Mesendoderm (in vitro differentiated cells): ENCODE data around the gene NELFA.

Source experiments
- DNase-seq: peaks from one replicate; pipeline ENCODE4 v3.0.0; 2013
- H2AK5ac ChIP-seq: 2 replicates; pipeline ENCODE4 v1.6.1; 2013; ENCODE audit warnings: low read length, inconsistent platforms
- H2BK120ac ChIP-seq: 2 replicates; pipeline ENCODE4 v1.6.1; 2013; ENCODE audit warnings: low read depth, mild to moderate bottlenecking, low read length, moderate library complexity, mixed read lengths
- H2BK15ac ChIP-seq: replicated peaks from 2 replicates; pipeline ENCODE4 v1.6.1; 2013; ENCODE audit warnings: low read depth, mild to moderate bottlenecking, moderate library complexity
- H2BK5ac ChIP-seq: 2 replicates; pipeline ENCODE4 v1.6.1; 2013; ENCODE audit warnings: low read length, inconsistent platforms
- H3K18ac ChIP-seq: 2 replicates; pipeline ENCODE4 v1.6.1; 2013; ENCODE audit warnings: mild to moderate bottlenecking, low read length, mixed read lengths
- H3K23ac ChIP-seq: one replicate; pipeline ENCODE4 v1.6.1; 2013; ENCODE audit warnings: low read length
- H3K27ac ChIP-seq: 2 replicates; pipeline ENCODE4 v1.5.1; 2013; ENCODE audit warnings: low read depth, mild to moderate bottlenecking, inconsistent platforms, low read length, moderate library complexity
- H3K27me3 ChIP-seq: 2 replicates; pipeline ENCODE4 v1.6.1; 2013; ENCODE audit warnings: low read length, control low read depth, mild to moderate bottlenecking, inconsistent platforms; ENCODE audit not compliant: insufficient read depth, poor library complexity
- H3K36me3 ChIP-seq: 2 replicates; pipeline ENCODE4 v1.6.1; 2013; ENCODE audit warnings: low read length, inconsistent platforms; ENCODE audit not compliant: control insufficient read depth, insufficient read depth
- H3K4ac ChIP-seq: one replicate; pipeline ENCODE4 v1.6.1; 2013; ENCODE audit warnings: low read depth, mild to moderate bottlenecking, low read length, moderate library complexity
- H3K4me1 ChIP-seq: 2 replicates; pipeline ENCODE4 v1.6.1; 2013; ENCODE audit warnings: low read depth, low read length, inconsistent platforms; ENCODE audit not compliant: control insufficient read depth
- H3K4me2 ChIP-seq: 2 replicates; pipeline ENCODE4 v1.6.1; 2013; ENCODE audit warnings: low read length
- H3K4me3 ChIP-seq: 2 replicates; pipeline ENCODE4 v1.5.1; 2013; ENCODE audit warnings: mild to moderate bottlenecking, low read length
- H3K56ac ChIP-seq: one replicate; pipeline ENCODE4 v1.6.1; 2013; ENCODE audit warnings: low read length
- H3K79me1 ChIP-seq: 2 replicates; pipeline ENCODE4 v1.6.1; 2013; ENCODE audit warnings: low read length, inconsistent platforms
- H3K79me2 ChIP-seq: 2 replicates; pipeline ENCODE4 v1.6.1; 2013; ENCODE audit warnings: mild to moderate bottlenecking, low read length; ENCODE audit not compliant: control insufficient read depth, insufficient read depth
- H3K9ac ChIP-seq: 2 replicates; pipeline ENCODE4 v1.6.1; 2013; ENCODE audit warnings: low read length, inconsistent platforms
- H4K5ac ChIP-seq: one replicate; pipeline ENCODE4 v1.6.1; 2013; ENCODE audit warnings: low read length
- H4K8ac ChIP-seq: one replicate; pipeline ENCODE4 v1.6.1; 2013; ENCODE audit warnings: low read depth, mild to moderate bottlenecking, control low read depth, low read length, moderate library complexity
- WGBS: extraction: QIAGEN DNeasy Blood & Tissue Kit; methylation state at CpG from one replicate; pipeline ENCODE4 v1.1.7; 2013; ENCODE audit warnings: low lambda C conversion rate, missing lambda C conversion rate; ENCODE audit not compliant: insufficient coverage; ENCODE audit errors: extremely low coverage; 5-methylcytosine and 5-hydroxymethylcytosine counted together

The NELFA gene

GRCh38 chr4:1971456-1972200, 37.1 kb downstream of the NELFA start:
- H4K8ac ChIP-seq, result no peak overlapping the region
- no peak overlapping the region for H3K4me2 ChIP-seq
- no peak overlapping the region for H3K27ac ChIP-seq
- H3K18ac ChIP-seq, result no peak overlapping the region
- H3K79me1 ChIP-seq, result peaks cover 4% of the 10 kb centered on the region
- H3K79me2 ChIP-seq, result no peaks in the 10 kb centered on the region
- no peak overlapping the region for H2AK5ac ChIP-seq
- no peaks in the 10 kb centered on the region for H3K27me3 ChIP-seq
- H3K23ac ChIP-seq, result no peak overlapping the region
- no peak overlapping the region for H3K56ac ChIP-seq
- no peak overlapping the region for H3K4ac ChIP-seq
- no peak for DNase-seq
- no peak overlapping the region for H2BK15ac ChIP-seq
- H3K9ac ChIP-seq, result no peak overlapping the region
- H3K36me3 ChIP-seq, result peaks cover 13% of the 10 kb centered on the region
- no CpG with 5 or more reads among the region's 16 CpGs for WGBS
- H4K5ac ChIP-seq, result no peak overlapping the region
- no peaks in the 10 kb centered on the region for H3K4me1 ChIP-seq
- no peak overlapping the region for H2BK120ac ChIP-seq
- no peak overlapping the region for H3K4me3 ChIP-seq
- H2BK5ac ChIP-seq, result no peak overlapping the region

- Histone ChIP-seq H2AK5ac (no peak overlapping the region), H2BK5ac (no peak overlapping the region), H3K27ac (no peak overlapping the region), H4K8ac (no peak overlapping the region), H3K9ac (no peak overlapping the region), H2BK120ac (no peak overlapping the region), H3K27me3 (no peaks in the 10 kb centered on the region), H3K36me3 (peaks cover 10% of the 10 kb centered on the region), H3K4me2 (no peak overlapping the region), H3K79me2 (no peaks in the 10 kb centered on the region), H3K18ac (no peak overlapping the region), H2BK15ac (no peak overlapping the region), H4K5ac (no peak overlapping the region), H3K79me1 (peaks cover 4% of the 10 kb centered on the region), H3K4me1 (no peaks in the 10 kb centered on the region), H3K23ac (no peak overlapping the region), H3K56ac (no peak overlapping the region), H3K4me3 (no peak overlapping the region), H3K4ac (no peak overlapping the region)
- no peak for DNase-seq
- no CpG with 5 or more reads among the region's 6 CpGs for WGBS
Measured at GRCh38 chr4:1970926-1971325, 37.8 kb downstream of the NELFA start.

GRCh38 chr4:1969928-1970723, 38.6 kb downstream of the NELFA start:
- Histone ChIP-seq H2BK120ac (no peak overlapping the region), H3K4me3 (no peak overlapping the region), H2AK5ac (no peak overlapping the region), H3K79me1 (peaks cover 4% of the 10 kb centered on the region), H3K4me2 (no peak overlapping the region), H3K79me2 (no peaks in the 10 kb centered on the region), H4K8ac (no peak overlapping the region), H3K23ac (no peak overlapping the region), H3K36me3 (peaks cover 10% of the 10 kb centered on the region), H4K5ac (no peak overlapping the region), H3K4me1 (no peaks in the 10 kb centered on the region), H2BK5ac (no peak overlapping the region), H3K9ac (no peak overlapping the region), H2BK15ac (no peak overlapping the region), H3K27me3 (no peaks in the 10 kb centered on the region), H3K27ac (no peak overlapping the region), H3K18ac (no peak overlapping the region), H3K4ac (no peak overlapping the region), H3K56ac (no peak overlapping the region)
- no CpG with 5 or more reads among the region's 17 CpGs for WGBS
- DNase-seq, result no peak

- no peak overlapping the region for H3K4me2 ChIP-seq
- peaks cover 7% of the 10 kb centered on the region for H3K36me3 ChIP-seq
- no peak overlapping the region for H2BK15ac ChIP-seq
- H2AK5ac ChIP-seq, result no peak overlapping the region
- H3K9ac ChIP-seq, result no peak overlapping the region
- H3K18ac ChIP-seq, result no peak overlapping the region
- no CpG with 5 or more reads among the region's 7 CpGs for WGBS
- no peaks in the 10 kb centered on the region for H3K27me3 ChIP-seq
- H3K4me1 ChIP-seq, result peaks cover 5% of the 10 kb centered on the region
- H3K79me1 ChIP-seq, result peaks cover 4% of the 10 kb centered on the region
- no peak overlapping the region for H3K4ac ChIP-seq
- DNase-seq, result no peak
- no peak overlapping the region for H3K56ac ChIP-seq
- H3K27ac ChIP-seq, result no peak overlapping the region
- no peaks in the 10 kb centered on the region for H3K79me2 ChIP-seq
- H2BK5ac ChIP-seq, result no peak overlapping the region
- no peak overlapping the region for H2BK120ac ChIP-seq
- no peak overlapping the region for H3K23ac ChIP-seq
- no peak overlapping the region for H3K4me3 ChIP-seq
- H4K8ac ChIP-seq, result no peak overlapping the region
- H4K5ac ChIP-seq, result no peak overlapping the region
Measured at GRCh38 chr4:1968686-1969295, 40.0 kb downstream of the NELFA start.

GRCh38 chr4:1967512-1968149, 41.1 kb downstream of the NELFA start:
- Histone ChIP-seq H3K27ac (no peak overlapping the region), H3K36me3 (peaks cover 8% of the 10 kb centered on the region), H4K5ac (no peak overlapping the region), H4K8ac (no peak overlapping the region), H3K4me2 (no peak overlapping the region), H3K27me3 (no peaks in the 10 kb centered on the region), H2BK15ac (no peak overlapping the region), H3K4me3 (no peak overlapping the region), H3K18ac (no peak overlapping the region), H3K79me2 (no peaks in the 10 kb centered on the region), H2BK120ac (no peak overlapping the region), H3K23ac (no peak overlapping the region), H2AK5ac (no peak overlapping the region), H3K4me1 (peaks cover 6% of the 10 kb centered on the region), H3K79me1 (peaks cover 2% of the 10 kb centered on the region), H3K4ac (no peak overlapping the region), H2BK5ac (no peak overlapping the region), H3K56ac (no peak overlapping the region), H3K9ac (no peak overlapping the region)
- no CpG with 5 or more reads among the region's 5 CpGs for WGBS
- DNase-seq, result no peak
